Embryonic facial prominence (tissue), 1 donor: ENCODE results near the gene WDR70.
"Not testable (repeated sequence)": the region's sequence is repeated elsewhere in the genome, so short reads cannot be mapped to it uniquely, and the experiment has no call there.

Source experiments
- DNase-seq: peaks from one replicate; pipeline ENCODE4 v3.0.0-alpha.2; 2016; ENCODE audit errors: extremely low spot score

Gene WDR70

GRCh38 chr5:37796435-37796834, 417.3 kb downstream of the WDR70 start:
- not testable (repeated sequence) for DNase-seq

DNA sequence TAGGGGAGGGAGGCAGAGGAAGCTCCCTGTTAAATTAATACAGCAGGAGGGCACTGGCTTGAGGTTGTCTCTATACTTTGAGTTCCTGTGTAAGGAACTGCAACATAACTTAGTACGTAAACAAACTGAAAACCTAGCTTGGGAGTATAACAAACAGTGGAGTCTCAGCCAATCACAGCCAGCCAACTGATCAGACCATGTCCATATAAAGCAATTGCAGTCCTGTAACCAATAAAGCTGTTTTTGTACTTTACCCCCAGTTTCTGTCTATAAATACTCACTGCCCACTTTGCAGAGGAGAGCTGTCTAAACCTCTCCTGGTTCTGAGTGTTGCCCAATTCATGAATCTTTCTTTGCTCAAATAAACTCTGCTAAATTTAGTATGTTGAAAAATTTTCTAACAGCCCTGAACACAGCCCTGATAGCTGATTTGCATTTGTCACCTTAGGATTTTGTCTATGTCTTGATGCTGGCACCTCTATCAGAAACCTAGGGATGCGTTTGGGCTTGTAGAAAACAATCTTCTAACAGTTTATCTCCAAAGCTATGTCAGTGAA, 420.8 kb downstream of the WDR70 start:
- no peak for DNase-seq

GRCh38 chr5:37801521-37801920, 422.4 kb downstream of the WDR70 start:
- DNase-seq: no peak
